ENCODE data around the gene CHSY1. TPM values are rescaled to one million over a fixed set of nuclear protein-coding genes. Genes with fewer than 3 reads are reported as not detected.

Gene CHSY1
- total RNA-seq, 1 experiment from 2014 or later = 29.8 TPM

DNA sequence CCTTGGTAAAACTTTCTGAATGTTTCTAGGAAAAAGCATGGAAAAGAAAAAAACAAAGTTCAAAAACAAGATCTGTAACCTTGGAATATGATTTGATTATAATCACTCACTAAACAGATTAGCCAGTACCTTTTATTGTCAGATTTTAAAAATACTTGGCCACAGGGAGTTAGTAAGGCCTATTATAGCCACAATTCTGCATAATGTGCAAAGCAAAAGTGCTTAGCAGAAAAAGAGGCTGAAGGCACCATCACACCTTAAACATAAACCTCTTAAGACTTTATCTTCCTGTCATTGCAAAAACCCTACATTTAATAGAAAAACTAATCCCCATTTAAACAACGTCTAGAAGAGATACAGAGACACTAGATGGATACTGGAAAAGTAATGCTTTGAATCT, 41.8 kb downstream of the CHSY1 start:
- Mint-ChIP-seq H3K4me1 (ENCODE audit: insufficient read depth, unreplicated experiment) (peaks cover 25% of the 10 kb centered on the region), H3K9me3 (ENCODE audit: unreplicated experiment) (no peaks in the 10 kb centered on the region), H3K36me3 (ENCODE audit: insufficient read depth, unreplicated experiment) (no peaks in the 10 kb centered on the region), H3K27ac (ENCODE audit: low read depth, unreplicated experiment) (no peak overlapping the region), H3K4me3 (ENCODE audit: unreplicated experiment) (no peak overlapping the region), H3K27me3 (ENCODE audit: insufficient read depth, unreplicated experiment) (no peaks in the 10 kb centered on the region)
- CTCF ChIA-PET = no interaction called here
- no peak for TF ChIP-seq CTCF (IDR thresholded peaks at IDR 0.05; ENCODE audit: unreplicated experiment)
- intact Hi-C loops (cut with micrococcal nuclease) = no loop called here
- BruUV-seq (replicated peaks) = no TSS peak
- no peak for DNase-seq (ENCODE audit: unreplicated experiment)
- POLR2A ChIA-PET = interaction anchor here (1.0 kb wide), 1 partner anchor 21 kb away, joined by 3 read pairs; no protein-coding TSS in a partner anchor

DNA sequence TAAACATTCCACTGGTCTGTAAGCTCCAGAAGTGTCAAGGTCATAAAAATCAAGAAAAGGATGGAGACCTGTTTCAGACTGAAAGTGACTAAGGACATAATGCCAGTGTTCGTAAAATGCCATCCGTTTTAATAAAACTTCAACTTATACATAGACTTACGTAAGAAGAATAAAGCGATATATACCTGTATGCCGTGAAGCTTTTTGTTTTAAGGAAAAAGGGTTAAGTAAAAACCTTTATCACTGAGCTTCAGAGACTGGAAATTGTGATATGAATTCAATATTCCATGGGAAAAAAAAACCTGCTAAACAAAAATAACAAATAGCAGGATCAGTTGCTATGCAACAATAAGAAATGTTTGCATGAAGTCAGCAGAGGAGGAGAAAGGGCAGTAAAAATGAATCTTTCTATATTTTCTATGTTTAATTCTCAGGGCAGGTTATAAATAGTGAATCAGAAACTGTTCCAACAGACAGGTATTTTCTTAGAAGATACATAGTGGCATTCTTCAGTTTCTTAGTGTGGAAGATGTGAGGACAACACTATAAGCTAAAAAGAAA, 42.5 kb downstream of the CHSY1 start:
- H3K4me1 Mint-ChIP-seq (ENCODE audit: insufficient read depth, unreplicated experiment) = peaks cover 25% of the 10 kb centered on the region
- CTCF ChIA-PET = interaction anchor here (0.5 to 0.8 kb wide), 2 partner anchors 41 to 481 kb away, joined by 3 to 4 read pairs; no protein-coding TSS in a partner anchor
- no peak overlapping the region for H3K4me3 Mint-ChIP-seq (ENCODE audit: unreplicated experiment)
- no peaks in the 10 kb centered on the region for H3K27me3 Mint-ChIP-seq (ENCODE audit: insufficient read depth, unreplicated experiment)
- no peaks in the 10 kb centered on the region for H3K9me3 Mint-ChIP-seq (ENCODE audit: unreplicated experiment)
- H3K36me3 Mint-ChIP-seq (ENCODE audit: insufficient read depth, unreplicated experiment) = no peaks in the 10 kb centered on the region
- POLR2A ChIA-PET = interaction anchor here (0.5 to 1.6 kb wide), 3 partner anchors 41 to 1590 kb away, joined by 3 to 4 read pairs (median 3); no protein-coding TSS in a partner anchor
- BruUV-seq (replicated peaks) = no TSS peak
- TF ChIP-seq CTCF (IDR thresholded peaks at IDR 0.05; ENCODE audit: unreplicated experiment) = no peak
- no peak overlapping the region for H3K27ac Mint-ChIP-seq (ENCODE audit: low read depth, unreplicated experiment)
- no peak for DNase-seq (ENCODE audit: unreplicated experiment)
- intact Hi-C loops (cut with micrococcal nuclease) = no loop called here

- ChIA-PET POLR2A (interaction anchor here (0.9 to 1.7 kb wide), 4 partner anchors 13 to 44 kb away, joined by 3 to 6 read pairs (median 4); partner anchors contain the start of gene CHSY1), CTCF (no interaction called here)
- BruUV-seq (replicated peaks) = no TSS peak
- peak; percentile 91 for DNase-seq (ENCODE audit: unreplicated experiment)
- Mint-ChIP-seq H3K27me3 (ENCODE audit: insufficient read depth, unreplicated experiment) (no peaks in the 10 kb centered on the region), H3K9me3 (ENCODE audit: unreplicated experiment) (no peaks in the 10 kb centered on the region), H3K4me3 (ENCODE audit: unreplicated experiment) (no peak overlapping the region), H3K27ac (ENCODE audit: low read depth, unreplicated experiment) (peak overlapping the region; percentile 25), H3K4me1 (ENCODE audit: insufficient read depth, unreplicated experiment) (peaks cover 19% of the 10 kb centered on the region), H3K36me3 (ENCODE audit: insufficient read depth, unreplicated experiment) (no peaks in the 10 kb centered on the region)
- intact Hi-C loops (cut with micrococcal nuclease) = no loop called here
- TF ChIP-seq CTCF (IDR thresholded peaks at IDR 0.05; ENCODE audit: unreplicated experiment) = no peak
These were observed 44.0 kb downstream of the CHSY1 start for GRCh38 chr15:101207867-101208288.

GRCh38 chr15:101206176-101206591, 45.7 kb downstream of the CHSY1 start:
- ChIA-PET CTCF (interaction anchor here (1.6 kb wide), 1 partner anchor 51 kb away, joined by 5 read pairs; no protein-coding TSS in a partner anchor), POLR2A (interaction anchor here (1.1 to 1.3 kb wide), 2 partner anchors 9 to 45 kb away, joined by 4 read pairs; no protein-coding TSS in a partner anchor)
- Mint-ChIP-seq H3K4me1 (ENCODE audit: insufficient read depth, unreplicated experiment) (peaks cover 29% of the 10 kb centered on the region), H3K4me3 (ENCODE audit: unreplicated experiment) (no peak overlapping the region), H3K27me3 (ENCODE audit: insufficient read depth, unreplicated experiment) (no peaks in the 10 kb centered on the region), H3K9me3 (ENCODE audit: unreplicated experiment) (no peaks in the 10 kb centered on the region), H3K36me3 (ENCODE audit: insufficient read depth, unreplicated experiment) (no peaks in the 10 kb centered on the region), H3K27ac (ENCODE audit: low read depth, unreplicated experiment) (peak overlapping the region; percentile 70)
- DNase-seq (ENCODE audit: unreplicated experiment) = no peak
- intact Hi-C loops (cut with micrococcal nuclease) = no loop called here
- BruUV-seq (replicated peaks) = no TSS peak
- no peak for TF ChIP-seq CTCF (IDR thresholded peaks at IDR 0.05; ENCODE audit: unreplicated experiment)
